HL-60 (cell line): ENCODE measurements around the gene SH3RF3.
A peak's percentile ranks its signal among the peaks of the same experiment; 100 is the strongest.

ENCODE experiments used
- DNase-seq, 2 experiments: peaks; one replicate each; pipeline ENCODE4 v3.0.0-alpha.2; 2010 to 2020; ENCODE audit warnings: low read depth in 1 of 2, low spot score in 1 of 2
- H3K27ac ChIP-seq: fragments of 250-450 bp; sonication (Bioruptor Pico); replicated peaks from 2 replicates; pipeline ENCODE4 v1.5.1; 2020; ENCODE audit warnings: mild to moderate bottlenecking, moderate library complexity
- H3K27me3 ChIP-seq: fragments of 250-450 bp; sonication (Bioruptor Pico); 2 replicates; pipeline ENCODE4 v1.5.1; 2021; ENCODE audit warnings: mild to moderate bottlenecking, moderate library complexity; ENCODE audit not compliant: insufficient read depth, poor library complexity, severe bottlenecking
- H3K4me3 ChIP-seq: replicated peaks from 2 replicates; pipeline ENCODE4 v1.5.1; 2011; ENCODE audit warnings: mild to moderate bottlenecking, control low read depth, low read length; ENCODE audit not compliant: insufficient read depth
- GABPA ChIP-seq: IDR thresholded peaks from 2 replicates; pipeline ENCODE4 v1.6.1; 2012; ENCODE audit warnings: low read depth
- POLR2AphosphoS5 ChIP-seq: IDR thresholded peaks from 2 replicates; pipeline ENCODE4 v1.6.1; 2012; ENCODE audit warnings: low read depth
- SPI1 ChIP-seq: IDR thresholded peaks from 2 replicates; pipeline ENCODE4 v1.6.1; 2012; ENCODE audit warnings: low read depth, mild to moderate bottlenecking, borderline replicate concordance
- TF ChIP-seq, protein P1 (sequence below): IDR thresholded peaks from 2 replicates; pipeline ENCODE4 v1.6.1; 2012; ENCODE audit warnings: low read depth; ENCODE audit not compliant: insufficient replicate concordance
- TF ChIP-seq, protein P2 (sequence below): IDR thresholded peaks from one replicate; pipeline ENCODE4 v1.5.1; 2011; ENCODE audit warnings: low read length, control low read depth, inconsistent platforms; ENCODE audit not compliant: insufficient read depth

Gene SH3RF3

DNA sequence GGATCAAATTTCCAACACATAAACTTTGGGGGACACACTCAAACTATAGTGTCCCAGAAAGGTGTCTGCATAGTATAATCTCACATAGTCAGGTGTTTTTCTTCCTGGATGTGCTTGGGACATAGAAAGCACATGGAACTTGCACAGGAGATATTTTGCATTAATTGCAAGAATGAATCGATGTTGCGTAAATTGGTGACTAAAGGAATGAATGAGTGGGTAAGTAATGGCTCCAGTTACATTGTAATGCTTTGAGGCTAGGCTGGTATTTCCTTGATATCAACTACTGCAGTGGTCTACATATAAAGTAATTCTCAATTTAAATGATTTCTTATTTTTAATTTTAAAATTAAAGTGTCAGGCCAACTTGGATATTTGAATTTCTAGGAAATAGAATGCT is 53.4 kb downstream of the SH3RF3 start:
- H3K4me3 ChIP-seq, result no peak overlapping the region

DNA sequence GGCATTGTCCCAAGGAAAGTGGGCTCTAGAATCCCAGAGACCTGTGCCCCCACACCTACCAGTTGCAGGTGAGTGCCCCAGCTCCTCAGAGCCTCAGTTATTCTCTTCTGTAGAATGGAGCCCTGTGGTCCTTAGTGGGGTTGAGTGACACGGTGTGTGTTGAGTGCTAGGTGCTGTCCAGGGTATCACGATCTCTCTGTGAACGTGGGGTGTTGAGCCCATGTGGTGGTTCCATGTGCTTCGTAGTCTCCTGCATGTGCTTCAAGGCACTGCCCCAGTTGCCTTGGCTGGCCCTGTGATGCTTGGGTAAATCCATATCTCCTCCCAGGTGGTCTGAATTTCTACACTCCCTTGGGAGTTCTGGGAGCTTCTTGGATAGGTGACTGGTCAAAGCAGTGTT is 54.9 kb downstream of the SH3RF3 start:
- no peak for DNase-seq
- Histone ChIP-seq H3K27ac (no peak overlapping the region), H3K4me3 (no peak overlapping the region), H3K27me3 (no peaks in the 10 kb centered on the region)
- TF ChIP-seq POLR2AphosphoS5, result no peak
- TF ChIP-seq, protein P1, sequence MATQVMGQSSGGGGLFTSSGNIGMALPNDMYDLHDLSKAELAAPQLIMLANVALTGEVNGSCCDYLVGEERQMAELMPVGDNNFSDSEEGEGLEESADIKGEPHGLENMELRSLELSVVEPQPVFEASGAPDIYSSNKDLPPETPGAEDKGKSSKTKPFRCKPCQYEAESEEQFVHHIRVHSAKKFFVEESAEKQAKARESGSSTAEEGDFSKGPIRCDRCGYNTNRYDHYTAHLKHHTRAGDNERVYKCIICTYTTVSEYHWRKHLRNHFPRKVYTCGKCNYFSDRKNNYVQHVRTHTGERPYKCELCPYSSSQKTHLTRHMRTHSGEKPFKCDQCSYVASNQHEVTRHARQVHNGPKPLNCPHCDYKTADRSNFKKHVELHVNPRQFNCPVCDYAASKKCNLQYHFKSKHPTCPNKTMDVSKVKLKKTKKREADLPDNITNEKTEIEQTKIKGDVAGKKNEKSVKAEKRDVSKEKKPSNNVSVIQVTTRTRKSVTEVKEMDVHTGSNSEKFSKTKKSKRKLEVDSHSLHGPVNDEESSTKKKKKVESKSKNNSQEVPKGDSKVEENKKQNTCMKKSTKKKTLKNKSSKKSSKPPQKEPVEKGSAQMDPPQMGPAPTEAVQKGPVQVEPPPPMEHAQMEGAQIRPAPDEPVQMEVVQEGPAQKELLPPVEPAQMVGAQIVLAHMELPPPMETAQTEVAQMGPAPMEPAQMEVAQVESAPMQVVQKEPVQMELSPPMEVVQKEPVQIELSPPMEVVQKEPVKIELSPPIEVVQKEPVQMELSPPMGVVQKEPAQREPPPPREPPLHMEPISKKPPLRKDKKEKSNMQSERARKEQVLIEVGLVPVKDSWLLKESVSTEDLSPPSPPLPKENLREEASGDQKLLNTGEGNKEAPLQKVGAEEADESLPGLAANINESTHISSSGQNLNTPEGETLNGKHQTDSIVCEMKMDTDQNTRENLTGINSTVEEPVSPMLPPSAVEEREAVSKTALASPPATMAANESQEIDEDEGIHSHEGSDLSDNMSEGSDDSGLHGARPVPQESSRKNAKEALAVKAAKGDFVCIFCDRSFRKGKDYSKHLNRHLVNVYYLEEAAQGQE, result peak; percentile 61

More for the DNA sequence above, 53.4 kb downstream of the SH3RF3 start:
- Histone ChIP-seq H3K27me3 (no peaks in the 10 kb centered on the region), H3K27ac (no peak overlapping the region)
- no peak for TF ChIP-seq GABPA
- TF ChIP-seq, protein P1, result no peak
- TF ChIP-seq POLR2AphosphoS5, result no peak
- TF ChIP-seq, protein P2, sequence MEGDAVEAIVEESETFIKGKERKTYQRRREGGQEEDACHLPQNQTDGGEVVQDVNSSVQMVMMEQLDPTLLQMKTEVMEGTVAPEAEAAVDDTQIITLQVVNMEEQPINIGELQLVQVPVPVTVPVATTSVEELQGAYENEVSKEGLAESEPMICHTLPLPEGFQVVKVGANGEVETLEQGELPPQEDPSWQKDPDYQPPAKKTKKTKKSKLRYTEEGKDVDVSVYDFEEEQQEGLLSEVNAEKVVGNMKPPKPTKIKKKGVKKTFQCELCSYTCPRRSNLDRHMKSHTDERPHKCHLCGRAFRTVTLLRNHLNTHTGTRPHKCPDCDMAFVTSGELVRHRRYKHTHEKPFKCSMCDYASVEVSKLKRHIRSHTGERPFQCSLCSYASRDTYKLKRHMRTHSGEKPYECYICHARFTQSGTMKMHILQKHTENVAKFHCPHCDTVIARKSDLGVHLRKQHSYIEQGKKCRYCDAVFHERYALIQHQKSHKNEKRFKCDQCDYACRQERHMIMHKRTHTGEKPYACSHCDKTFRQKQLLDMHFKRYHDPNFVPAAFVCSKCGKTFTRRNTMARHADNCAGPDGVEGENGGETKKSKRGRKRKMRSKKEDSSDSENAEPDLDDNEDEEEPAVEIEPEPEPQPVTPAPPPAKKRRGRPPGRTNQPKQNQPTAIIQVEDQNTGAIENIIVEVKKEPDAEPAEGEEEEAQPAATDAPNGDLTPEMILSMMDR, result no peak
- TF ChIP-seq SPI1, result no peak
- DNase-seq, result no peak

DNA sequence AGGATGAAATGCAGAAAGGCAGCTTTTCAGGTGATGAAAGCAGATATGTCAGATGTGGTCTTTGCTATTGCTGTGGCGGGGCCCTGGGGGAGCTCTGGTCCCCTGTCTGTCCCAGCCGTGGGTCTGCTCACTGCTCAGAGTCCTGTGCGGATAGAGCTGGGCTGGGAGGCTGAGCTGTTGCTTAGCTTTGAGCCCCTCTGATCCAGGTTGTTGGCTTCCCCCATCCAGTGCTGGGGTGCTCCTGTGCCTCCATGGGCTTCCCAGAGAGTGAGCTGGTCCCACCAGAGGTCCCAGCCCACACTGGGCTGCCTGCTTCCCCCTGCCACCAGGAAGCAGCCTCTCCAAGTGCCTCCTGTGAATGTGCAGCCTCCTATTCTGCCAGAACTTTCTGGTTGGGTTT is 55.4 kb downstream of the SH3RF3 start:
- Histone ChIP-seq H3K27ac (no peak overlapping the region), H3K27me3 (no peaks in the 10 kb centered on the region), H3K4me3 (no peak overlapping the region)
- no peak for TF ChIP-seq SPI1
- no peak for DNase-seq

DNA sequence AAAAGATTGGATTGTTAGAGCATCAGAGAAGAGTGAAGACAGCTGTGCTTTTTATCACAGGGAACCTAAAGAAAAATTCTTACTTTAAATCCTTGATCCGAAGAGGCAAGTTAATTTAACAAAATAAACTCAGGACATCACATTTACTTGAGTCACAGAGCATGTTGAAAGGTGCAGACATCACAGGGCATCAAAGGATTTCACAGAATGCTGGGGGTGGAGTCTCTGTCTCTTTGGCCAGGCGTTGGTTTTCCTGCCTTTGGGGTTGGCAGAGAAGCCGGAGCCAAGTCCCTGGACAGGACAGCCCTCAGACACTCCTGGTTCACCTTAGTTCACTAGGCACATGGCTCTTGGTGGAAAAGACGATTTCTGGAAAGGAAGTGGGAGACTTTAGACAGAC is 56.3 kb downstream of the SH3RF3 start:
- DNase-seq, result no peak
- Histone ChIP-seq H3K27me3 (no peaks in the 10 kb centered on the region), H3K27ac (no peak overlapping the region), H3K4me3 (no peak overlapping the region)
- TF ChIP-seq, protein P2, result no peak
- TF ChIP-seq SPI1 (no peak), POLR2AphosphoS5 (no peak), GABPA (no peak)
- TF ChIP-seq, protein P1, result no peak
